ENCODE results near the gene SMPD1. TPM values are rescaled to one million over a fixed set of nuclear protein-coding genes. Genes with fewer than 3 reads are reported as not detected.

Gene SMPD1
- total RNA-seq, 3 donors from 2014 or later, result 15.7 to 30.4 (median 17.3) TPM

DNA sequence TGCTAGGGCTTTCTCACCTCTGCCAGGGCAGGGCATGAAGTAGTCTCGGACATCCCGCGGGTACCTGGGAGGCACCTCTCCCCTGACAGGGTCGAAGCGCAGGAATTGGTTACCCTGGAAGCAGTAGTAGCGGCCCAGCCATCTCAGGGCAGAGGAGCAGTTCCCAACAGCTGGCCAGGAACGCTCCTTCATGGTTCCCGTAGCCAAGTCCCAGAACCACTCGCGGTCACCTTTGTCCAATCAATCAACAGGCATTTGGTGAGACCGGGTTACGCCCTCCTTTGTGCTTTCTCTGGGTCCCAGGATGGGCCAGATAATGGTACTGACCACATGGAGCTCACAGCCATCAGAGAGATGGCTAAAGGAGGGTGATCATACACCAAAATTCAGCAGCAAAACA, 47.1 kb downstream of the SMPD1 start:
- no peaks in the 10 kb centered on the region for H3K27me3 ChIP-seq
- no peak overlapping the region for H3K4me3 ChIP-seq
- intact Hi-C loops (cut with DNase I; ENCODE audit: low total_unique reads), result loop anchor here (10.0 kb wide), 1 partner anchor 53 kb away; no protein-coding TSS in a partner anchor
- DNase-seq (ENCODE audit: low spot score in 2 of 2), result no peak
- no peak overlapping the region for H3K27ac ChIP-seq
- no peak for TF ChIP-seq POLR2AphosphoS5 (IDR thresholded peaks at IDR 0.05)
- TF ChIP-seq, protein P1, sequence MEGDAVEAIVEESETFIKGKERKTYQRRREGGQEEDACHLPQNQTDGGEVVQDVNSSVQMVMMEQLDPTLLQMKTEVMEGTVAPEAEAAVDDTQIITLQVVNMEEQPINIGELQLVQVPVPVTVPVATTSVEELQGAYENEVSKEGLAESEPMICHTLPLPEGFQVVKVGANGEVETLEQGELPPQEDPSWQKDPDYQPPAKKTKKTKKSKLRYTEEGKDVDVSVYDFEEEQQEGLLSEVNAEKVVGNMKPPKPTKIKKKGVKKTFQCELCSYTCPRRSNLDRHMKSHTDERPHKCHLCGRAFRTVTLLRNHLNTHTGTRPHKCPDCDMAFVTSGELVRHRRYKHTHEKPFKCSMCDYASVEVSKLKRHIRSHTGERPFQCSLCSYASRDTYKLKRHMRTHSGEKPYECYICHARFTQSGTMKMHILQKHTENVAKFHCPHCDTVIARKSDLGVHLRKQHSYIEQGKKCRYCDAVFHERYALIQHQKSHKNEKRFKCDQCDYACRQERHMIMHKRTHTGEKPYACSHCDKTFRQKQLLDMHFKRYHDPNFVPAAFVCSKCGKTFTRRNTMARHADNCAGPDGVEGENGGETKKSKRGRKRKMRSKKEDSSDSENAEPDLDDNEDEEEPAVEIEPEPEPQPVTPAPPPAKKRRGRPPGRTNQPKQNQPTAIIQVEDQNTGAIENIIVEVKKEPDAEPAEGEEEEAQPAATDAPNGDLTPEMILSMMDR (IDR thresholded peaks at IDR 0.05), result no peak
- TF ChIP-seq POLR2A (IDR thresholded peaks at IDR 0.05), result no peak
- no peaks in the 10 kb centered on the region for H3K36me3 ChIP-seq
- no peaks in the 10 kb centered on the region for H3K4me1 ChIP-seq
- H3K9me3 ChIP-seq, result no peaks in the 10 kb centered on the region

DNA sequence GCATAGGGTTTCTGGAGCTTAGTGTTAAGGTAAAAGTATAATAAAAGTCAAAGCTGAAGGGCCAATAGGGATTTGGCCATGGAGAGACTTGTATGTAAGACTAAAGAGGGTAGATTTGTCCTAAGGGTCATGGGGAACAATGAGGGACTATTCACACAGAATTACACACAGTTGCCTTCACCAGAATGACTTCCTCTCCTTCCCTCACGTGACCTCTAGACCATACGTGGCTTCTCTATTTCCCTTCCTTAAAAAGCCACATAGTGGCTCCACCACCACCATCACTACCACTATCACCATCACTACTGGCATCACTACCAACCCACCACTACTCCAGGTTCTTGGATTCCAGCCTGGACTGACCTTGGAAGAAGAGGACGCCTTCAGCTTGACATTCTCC, 47.7 kb downstream of the SMPD1 start:
- no peaks in the 10 kb centered on the region for H3K27me3 ChIP-seq
- TF ChIP-seq, protein P1 (IDR thresholded peaks at IDR 0.05), result no peak
- TF ChIP-seq POLR2A (IDR thresholded peaks at IDR 0.05) (no peak), POLR2AphosphoS5 (IDR thresholded peaks at IDR 0.05) (no peak)
- intact Hi-C loops (cut with DNase I; ENCODE audit: low total_unique reads), result loop anchor here (10.0 kb wide), 1 partner anchor 53 kb away; no protein-coding TSS in a partner anchor
- no peak overlapping the region for H3K4me3 ChIP-seq
- no peaks in the 10 kb centered on the region for H3K36me3 ChIP-seq
- H3K27ac ChIP-seq, result no peak overlapping the region
- no peak for DNase-seq (ENCODE audit: low spot score in 2 of 2)
- H3K9me3 ChIP-seq, result no peaks in the 10 kb centered on the region
- H3K4me1 ChIP-seq, result no peaks in the 10 kb centered on the region

- DNase-seq (ENCODE audit: low spot score in 2 of 2), result no peak
- no peaks in the 10 kb centered on the region for H3K36me3 ChIP-seq
- H3K27me3 ChIP-seq, result no peaks in the 10 kb centered on the region
- H3K4me3 ChIP-seq, result no peak overlapping the region
- no peak overlapping the region for H3K27ac ChIP-seq
- TF ChIP-seq POLR2AphosphoS5 (IDR thresholded peaks at IDR 0.05) (no peak), POLR2A (IDR thresholded peaks at IDR 0.05) (no peak)
- TF ChIP-seq, protein P1 (IDR thresholded peaks at IDR 0.05), result peak in 2 of 3 donors; percentile 42 to 62
- intact Hi-C loops (cut with DNase I; ENCODE audit: low total_unique reads), result loop anchor here (10.0 kb wide), 1 partner anchor 54 kb away; no protein-coding TSS in a partner anchor
- H3K9me3 ChIP-seq, result no peaks in the 10 kb centered on the region
- no peaks in the 10 kb centered on the region for H3K4me1 ChIP-seq
Observed at GRCh38 chr11:6438979-6439571, 48.8 kb downstream of the SMPD1 start.

DNA sequence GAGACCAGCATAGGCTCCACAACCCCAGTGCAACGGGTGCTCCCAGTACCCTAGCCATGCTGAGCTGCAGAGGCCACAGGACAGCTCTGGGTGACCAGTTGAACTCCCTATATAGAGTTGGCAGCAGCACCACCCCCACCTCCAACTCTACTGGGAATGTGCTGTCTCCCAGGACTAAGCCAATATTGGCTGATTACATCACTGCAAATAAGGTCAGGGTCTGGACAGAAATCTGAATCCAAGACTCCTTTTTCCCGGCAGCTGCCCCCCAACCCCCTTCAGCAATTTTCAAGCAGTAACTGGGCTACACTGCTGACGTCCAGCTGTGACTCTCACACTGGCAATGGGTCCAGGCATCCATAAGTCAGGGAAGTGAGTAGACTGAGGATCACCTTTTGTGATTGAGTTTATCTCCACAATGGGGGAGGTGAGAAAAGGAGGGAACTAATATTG, 50.7 kb downstream of the SMPD1 start, which contains the start of gene HPX:
HPX (minus strand) TSS at position 82 of the 453 bp plus-strand sequence; CDS start at position 58, 24 bp downstream.
- intact Hi-C loops (cut with DNase I; ENCODE audit: low total_unique reads), result no loop called here
- Histone ChIP-seq H3K9me3 (no peaks in the 10 kb centered on the region), H3K4me3 (no peak within 1 kb of the TSS), H3K27ac (no peak within 1 kb of the TSS), H3K36me3 (no peaks in the 10 kb centered on the region), H3K4me1 (no peaks in the 10 kb centered on the region), H3K27me3 (no peaks in the 10 kb centered on the region)
- no peak for DNase-seq (ENCODE audit: low spot score in 2 of 2)
- no peak for TF ChIP-seq POLR2AphosphoS5 (IDR thresholded peaks at IDR 0.05)
- TF ChIP-seq POLR2A (IDR thresholded peaks at IDR 0.05), result no peak
- TF ChIP-seq, protein P1 (IDR thresholded peaks at IDR 0.05), result no peak

DNA sequence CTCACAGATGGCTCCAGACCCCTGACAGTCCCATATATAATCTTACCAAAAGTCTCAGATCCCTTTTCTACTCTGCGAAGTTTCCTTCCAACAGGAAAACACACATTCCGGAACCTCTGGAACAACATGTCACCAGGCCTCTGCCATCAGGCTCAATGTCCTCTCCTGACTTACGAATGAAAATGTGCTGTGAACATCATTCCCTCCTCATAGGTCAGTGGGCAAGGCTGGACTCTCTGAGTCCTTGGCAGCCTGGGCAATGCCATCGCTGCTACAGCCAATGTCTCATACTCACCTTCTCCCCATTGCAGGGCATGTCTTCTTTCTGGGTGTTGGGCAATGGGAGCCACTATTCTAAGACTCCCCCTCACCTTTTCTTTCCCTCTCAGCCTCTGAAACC, 52.2 kb downstream of the SMPD1 start:
- Histone ChIP-seq H3K27ac (no peak overlapping the region), H3K4me1 (no peaks in the 10 kb centered on the region), H3K9me3 (no peaks in the 10 kb centered on the region), H3K4me3 (no peak overlapping the region), H3K36me3 (no peaks in the 10 kb centered on the region), H3K27me3 (no peaks in the 10 kb centered on the region)
- intact Hi-C loops (cut with DNase I; ENCODE audit: low total_unique reads), result no loop called here
- DNase-seq (ENCODE audit: low spot score in 2 of 2), result no peak
- TF ChIP-seq, protein P1 (IDR thresholded peaks at IDR 0.05), result no peak
- no peak for TF ChIP-seq POLR2A (IDR thresholded peaks at IDR 0.05)
- TF ChIP-seq POLR2AphosphoS5 (IDR thresholded peaks at IDR 0.05), result no peak
